Right lobe of liver (tissue), 6 donors: ENCODE results near the gene OBSL1. TPM values are rescaled to one million over a fixed set of nuclear protein-coding genes. Genes with fewer than 3 reads are reported as not detected.

Source experiments
- ATAC-seq, 4 donors: fragments of 200-7000 bp; cut with Tn5 transposase; one replicate each; pipeline ENCODE4 v1.9.1; 2020; ENCODE audit warnings: mild to moderate bottlenecking in 4 of 4, moderate library complexity in 4 of 4
- DNase-seq, 3 donors: peaks; one replicate each; pipeline ENCODE4 v3.0.0-alpha.2; 2020
- H3K27ac ChIP-seq, 3 donors: fragments of 200-600 bp; one replicate each; pipeline ENCODE4 v1.8.0; 2022
- H3K27me3 ChIP-seq, 2 donors: fragments of 200-600 bp; one replicate each; pipeline ENCODE4 v1.8.0; 2022
- H3K36me3 ChIP-seq, 4 donors: fragments of 200-600 bp; sonication (generic) in 1 of 4; one replicate each; pipeline versions ENCODE4 v1.5.1 to v1.8.0; 2017 to 2022; ENCODE audit warnings: control low read depth in 1 of 4
- H3K4me1 ChIP-seq, 4 donors: fragments of 200-600 bp; sonication (generic) in 1 of 4; one replicate each; pipeline versions ENCODE4 v1.5.1 to v1.8.0; 2017 to 2022; ENCODE audit warnings: control low read depth in 1 of 4
- H3K4me3 ChIP-seq, 3 donors: fragments of 200-600 bp; one replicate each; pipeline ENCODE4 v1.8.0; 2022
- H3K9me3 ChIP-seq, 4 donors: fragments of 200-600 bp; sonication (generic) in 1 of 4; one replicate each; pipeline versions ENCODE4 v1.5.1 to v1.8.0; 2017 to 2022; ENCODE audit warnings: control low read depth in 1 of 4
- POLR2A ChIP-seq: fragments of 450-650 bp; IDR thresholded peaks from one replicate; pipeline ENCODE4 v1.6.1; 2017; ENCODE audit warnings: antibody characterized with exemption, mild to moderate bottlenecking
- WGBS: methylation state at CpG from one replicate; pipeline ENCODE4 v1.1.6; 2018; ENCODE audit warnings: low coverage, low lambda C conversion rate; ENCODE audit not compliant: insufficient coverage; ENCODE audit errors: missing lambda C conversion rate; 5-methylcytosine and 5-hydroxymethylcytosine counted together
- intact Hi-C, 2 donors: fragments of 100-400 bp; cut with DNase I; formaldehyde crosslinking; loops; one replicate each; pipeline versions ENCODE4 v1.11.2 to v1.14.1; 2022
- total RNA-seq, 6 experiments: library from RNA; depleted of rRNA in 2 of 6; stranded (reverse); fragments of >200 nt in 2 of 6; fragmentation: NEBNext Ultra II Directional in 3 of 6; extraction: Animal tissue kit (Norgen Biotek cat#: 25700) in 3 of 6; gene quantifications; one replicate each; pipeline versions ENCODE4 v1.1.0 to v1.2.4, GENCODE V29; 2016 to 2023
- TF ChIP-seq, protein P1 (sequence below), 4 donors: fragments of 200-600 bp in 3 of 4; fragments of 450-650 bp in 1 of 4; IDR thresholded peaks; one replicate each; pipeline versions ENCODE4 v1.5.1 to v1.8.0; 2016 to 2022; ENCODE audit warnings: antibody characterized with exemption in 4 of 4, mild to moderate bottlenecking in 2 of 4
- donor health status: DM: no; HTN: yes; CAD: no.
- donor health status: DM: no; HTN: no; CAD: no.
- donor health status: DM: no; HTN: no; CAD: no.
- donor health status: DM: no; HTN: yes; CAD: no.
- donor health status: DM: no; HTN: yes; CAD: no.

Gene OBSL1
- total RNA-seq, 6 experiments from 2014 or later = 27.0 to 42.5 (median 39.4) TPM

GRCh38 chr2:219559156-219559915, 12.0 kb downstream of the OBSL1 start:
- Histone ChIP-seq H3K27me3 (no peaks in the 10 kb centered on the region), H3K4me1 (no peaks in the 10 kb centered on the region), H3K9me3 (no peaks in the 10 kb centered on the region), H3K36me3 (no peaks in the 10 kb centered on the region), H3K27ac (no peak overlapping the region), H3K4me3 (no peak overlapping the region)
- DNase-seq = no peak
- TF ChIP-seq, protein P1, sequence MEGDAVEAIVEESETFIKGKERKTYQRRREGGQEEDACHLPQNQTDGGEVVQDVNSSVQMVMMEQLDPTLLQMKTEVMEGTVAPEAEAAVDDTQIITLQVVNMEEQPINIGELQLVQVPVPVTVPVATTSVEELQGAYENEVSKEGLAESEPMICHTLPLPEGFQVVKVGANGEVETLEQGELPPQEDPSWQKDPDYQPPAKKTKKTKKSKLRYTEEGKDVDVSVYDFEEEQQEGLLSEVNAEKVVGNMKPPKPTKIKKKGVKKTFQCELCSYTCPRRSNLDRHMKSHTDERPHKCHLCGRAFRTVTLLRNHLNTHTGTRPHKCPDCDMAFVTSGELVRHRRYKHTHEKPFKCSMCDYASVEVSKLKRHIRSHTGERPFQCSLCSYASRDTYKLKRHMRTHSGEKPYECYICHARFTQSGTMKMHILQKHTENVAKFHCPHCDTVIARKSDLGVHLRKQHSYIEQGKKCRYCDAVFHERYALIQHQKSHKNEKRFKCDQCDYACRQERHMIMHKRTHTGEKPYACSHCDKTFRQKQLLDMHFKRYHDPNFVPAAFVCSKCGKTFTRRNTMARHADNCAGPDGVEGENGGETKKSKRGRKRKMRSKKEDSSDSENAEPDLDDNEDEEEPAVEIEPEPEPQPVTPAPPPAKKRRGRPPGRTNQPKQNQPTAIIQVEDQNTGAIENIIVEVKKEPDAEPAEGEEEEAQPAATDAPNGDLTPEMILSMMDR (IDR thresholded peaks at IDR 0.05) = no peak
- no peak for TF ChIP-seq POLR2A
- intact Hi-C loops = no loop called here
- no peak for ATAC-seq
- WGBS = 75% methylated on average over 8 of the region's 20 CpGs

DNA sequence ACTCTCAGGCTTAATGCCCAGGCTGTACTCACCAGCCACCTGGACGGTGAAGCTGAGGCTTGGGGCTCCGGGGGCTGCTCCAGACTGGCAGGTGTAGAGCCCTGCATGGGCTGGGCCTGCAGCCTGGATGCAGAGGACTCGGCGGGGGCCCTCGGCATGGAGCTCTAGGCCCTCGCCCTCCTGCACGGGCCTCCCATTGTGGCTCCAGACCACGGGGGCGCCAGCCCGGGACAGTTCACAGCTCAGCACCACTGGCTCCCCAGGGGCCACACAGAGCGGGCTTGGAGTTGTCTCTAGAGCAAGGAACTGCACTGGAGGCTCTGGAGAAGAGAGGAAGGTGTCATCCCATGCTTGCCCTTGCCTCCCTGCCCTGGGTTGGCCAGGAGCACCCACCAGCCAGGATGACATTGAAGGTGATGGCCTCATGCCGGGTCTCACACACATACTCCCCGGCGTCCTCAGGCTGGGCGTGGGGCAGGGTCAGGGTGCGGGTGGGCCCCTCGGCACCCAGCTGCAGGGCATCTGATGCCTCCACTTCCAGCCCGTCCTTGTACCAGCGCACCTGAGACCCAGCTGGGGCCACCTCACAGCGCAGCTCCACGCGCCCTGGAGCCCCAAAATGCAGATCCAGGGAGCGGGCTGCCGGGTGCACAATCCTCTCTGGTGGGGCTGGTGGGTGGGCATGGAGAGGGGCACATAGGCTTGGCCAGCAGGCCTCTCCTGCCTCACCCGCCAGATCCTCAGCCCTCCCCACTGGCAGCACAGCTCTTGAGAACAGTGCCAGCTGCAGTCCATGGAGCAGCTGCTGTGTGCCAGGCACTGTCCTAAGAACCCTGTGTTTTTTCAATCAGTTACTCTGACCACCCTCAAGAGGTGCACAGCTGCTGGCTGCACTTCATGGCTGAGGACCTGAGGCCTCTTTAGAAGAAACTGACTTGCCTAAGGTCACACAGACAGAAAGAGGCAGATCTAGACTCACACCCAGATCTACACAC, 13.3 kb downstream of the OBSL1 start:
- DNase-seq (no peak), ATAC-seq (no peak)
- H3K36me3 ChIP-seq = no peaks in the 10 kb centered on the region
- peaks cover 0 to 1% (median 0%) of the 10 kb centered on the region in 4 donors for H3K4me1 ChIP-seq
- H3K27ac ChIP-seq = no peak overlapping the region
- intact Hi-C loops = no loop called here
- no peaks in the 10 kb centered on the region for H3K27me3 ChIP-seq
- no CpG with 5 or more reads among the region's 25 CpGs for WGBS
- H3K9me3 ChIP-seq = no peaks in the 10 kb centered on the region
- H3K4me3 ChIP-seq = no peak overlapping the region
- TF ChIP-seq, protein P1 (IDR thresholded peaks at IDR 0.05) = no peak
- no peak for TF ChIP-seq POLR2A

- Histone ChIP-seq H3K36me3 (no peaks in the 10 kb centered on the region), H3K9me3 (no peaks in the 10 kb centered on the region), H3K27ac (no peak overlapping the region), H3K4me1 (peaks cover 0 to 6% (median 0%) of the 10 kb centered on the region in 4 donors), H3K27me3 (no peaks in the 10 kb centered on the region), H3K4me3 (no peak overlapping the region)
- intact Hi-C loops = no loop called here
- no peak for ATAC-seq
- TF ChIP-seq POLR2A = no peak
- TF ChIP-seq, protein P1 (IDR thresholded peaks at IDR 0.05) = no peak
- 83% methylated on average over 1 of the region's 21 CpGs for WGBS
- DNase-seq = no peak
These were observed 14.0 kb downstream of the OBSL1 start for GRCh38 chr2:219557320-219557719.

GRCh38 chr2:219556413-219556812, 14.9 kb downstream of the OBSL1 start:
- TF ChIP-seq POLR2A = no peak
- TF ChIP-seq, protein P1 (IDR thresholded peaks at IDR 0.05) = no peak
- intact Hi-C loops = no loop called here
- Histone ChIP-seq H3K9me3 (no peaks in the 10 kb centered on the region), H3K4me3 (no peak overlapping the region), H3K4me1 (peaks cover 0 to 10% (median 0%) of the 10 kb centered on the region in 4 donors), H3K27ac (no peak overlapping the region), H3K27me3 (no peaks in the 10 kb centered on the region), H3K36me3 (no peaks in the 10 kb centered on the region)
- WGBS = no CpG with 5 or more reads among the region's 19 CpGs
- DNase-seq (no peak), ATAC-seq (no peak)
